Mammary epithelial cell (primary cell): ENCODE results near the gene PAPSS2.

Experiments used
- EZH2 ChIP-seq: IDR thresholded peaks from 2 replicates; pipeline ENCODE4 v1.6.1; 2012; ENCODE audit warnings: low read length, inconsistent platforms, borderline replicate concordance
- TF ChIP-seq, protein P1 (sequence below), 2 donors: IDR thresholded peaks in 1 of 2; conservative IDR thresholded peaks in 1 of 2; 2 replicates each; pipeline ENCODE4 v1.5.1; 2011 to 2012; ENCODE audit warnings: inconsistent platforms in 2 of 2, low read length in 2 of 2, mild to moderate bottlenecking in 2 of 2, control low read depth in 1 of 2, low read depth in 1 of 2; ENCODE audit not compliant: insufficient read depth in 1 of 2; ENCODE audit errors: extremely low read depth in 1 of 2

DNA sequence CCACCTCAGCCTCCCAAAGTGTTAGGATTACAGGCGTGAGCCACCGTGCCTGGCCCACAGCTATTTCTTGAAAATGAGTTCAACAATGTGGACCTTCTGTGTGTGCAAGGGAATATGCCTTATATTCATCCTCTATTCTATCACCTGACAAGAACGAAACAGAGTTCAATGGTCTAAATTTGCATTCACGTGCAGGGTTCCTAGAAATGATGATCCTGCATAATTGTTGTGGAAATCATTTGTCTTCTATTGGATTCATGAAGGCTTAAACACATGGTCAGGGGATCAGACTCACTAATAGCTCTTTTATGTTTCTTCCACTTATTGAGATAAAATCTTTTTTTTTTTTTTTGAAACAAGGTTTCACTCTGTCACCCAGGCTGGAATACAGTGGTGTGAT lies 23.7 kb downstream of the PAPSS2 start:
- TF ChIP-seq, protein P1, sequence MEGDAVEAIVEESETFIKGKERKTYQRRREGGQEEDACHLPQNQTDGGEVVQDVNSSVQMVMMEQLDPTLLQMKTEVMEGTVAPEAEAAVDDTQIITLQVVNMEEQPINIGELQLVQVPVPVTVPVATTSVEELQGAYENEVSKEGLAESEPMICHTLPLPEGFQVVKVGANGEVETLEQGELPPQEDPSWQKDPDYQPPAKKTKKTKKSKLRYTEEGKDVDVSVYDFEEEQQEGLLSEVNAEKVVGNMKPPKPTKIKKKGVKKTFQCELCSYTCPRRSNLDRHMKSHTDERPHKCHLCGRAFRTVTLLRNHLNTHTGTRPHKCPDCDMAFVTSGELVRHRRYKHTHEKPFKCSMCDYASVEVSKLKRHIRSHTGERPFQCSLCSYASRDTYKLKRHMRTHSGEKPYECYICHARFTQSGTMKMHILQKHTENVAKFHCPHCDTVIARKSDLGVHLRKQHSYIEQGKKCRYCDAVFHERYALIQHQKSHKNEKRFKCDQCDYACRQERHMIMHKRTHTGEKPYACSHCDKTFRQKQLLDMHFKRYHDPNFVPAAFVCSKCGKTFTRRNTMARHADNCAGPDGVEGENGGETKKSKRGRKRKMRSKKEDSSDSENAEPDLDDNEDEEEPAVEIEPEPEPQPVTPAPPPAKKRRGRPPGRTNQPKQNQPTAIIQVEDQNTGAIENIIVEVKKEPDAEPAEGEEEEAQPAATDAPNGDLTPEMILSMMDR (conservative IDR thresholded peaks at IDR 0.05 in 1 of 2, IDR thresholded peaks at IDR 0.05 in 1 of 2; ENCODE audit: extremely low read depth in 1 of 2, insufficient read depth in 1 of 2, low read depth in 1 of 2, low read length in 2 of 2), result no peak
- no peak for TF ChIP-seq EZH2
